ENCODE measurements around the gene ZNHIT6.

The ZNHIT6 gene

GRCh38 chr1:85602571-85602970 is 105.7 kb downstream of the ZNHIT6 start:
- DNase-seq (ENCODE audit: low spot score) = no peak
- in situ Hi-C loops (cut with MboI; ENCODE audit: low pct_unique_long_range_greater_than_20kb, low sequenced_read_pairs, unreplicated experiment) = no loop called here
- no peak for TF ChIP-seq CTCF (IDR thresholded peaks at IDR 0.05; ENCODE audit: extremely low read depth, insufficient read depth, missing control alignments)

- DNase-seq (ENCODE audit: low spot score) = no peak
- in situ Hi-C loops (cut with MboI; ENCODE audit: low pct_unique_long_range_greater_than_20kb, low sequenced_read_pairs, unreplicated experiment) = no loop called here
- TF ChIP-seq CTCF (IDR thresholded peaks at IDR 0.05; ENCODE audit: extremely low read depth, insufficient read depth, missing control alignments) = no peak
These were observed 106.3 kb downstream of the ZNHIT6 start for GRCh38 chr1:85601901-85602300.

- DNase-seq (ENCODE audit: low spot score) = no peak
- TF ChIP-seq CTCF (IDR thresholded peaks at IDR 0.05; ENCODE audit: extremely low read depth, insufficient read depth, missing control alignments) = no peak
- in situ Hi-C loops (cut with MboI; ENCODE audit: low pct_unique_long_range_greater_than_20kb, low sequenced_read_pairs, unreplicated experiment) = no loop called here
These were observed 108.6 kb downstream of the ZNHIT6 start for GRCh38 chr1:85599681-85600080.
